OCI-LY7 (cell line): Measurements from ENCODE around the gene PLTP.

Experiments used
- EZH2phosphoT487 ChIP-seq: fragments of 200-600 bp; sonication (generic); IDR thresholded peaks from 2 replicates; pipeline ENCODE4 v1.6.1; 2018; ENCODE audit warnings: low read depth, borderline replicate concordance, mild to moderate bottlenecking, mixed run types, antibody characterized with exemption, low read length, moderate library complexity, mixed read lengths
- TF ChIP-seq, protein P1 (sequence below): fragments of 200-600 bp; sonication (generic); conservative IDR thresholded peaks from 2 replicates; pipeline ENCODE4 v1.5.1; 2014; ENCODE audit warnings: mild to moderate bottlenecking, antibody characterized with exemption, low read length, moderate library complexity, mixed read lengths

DNA sequence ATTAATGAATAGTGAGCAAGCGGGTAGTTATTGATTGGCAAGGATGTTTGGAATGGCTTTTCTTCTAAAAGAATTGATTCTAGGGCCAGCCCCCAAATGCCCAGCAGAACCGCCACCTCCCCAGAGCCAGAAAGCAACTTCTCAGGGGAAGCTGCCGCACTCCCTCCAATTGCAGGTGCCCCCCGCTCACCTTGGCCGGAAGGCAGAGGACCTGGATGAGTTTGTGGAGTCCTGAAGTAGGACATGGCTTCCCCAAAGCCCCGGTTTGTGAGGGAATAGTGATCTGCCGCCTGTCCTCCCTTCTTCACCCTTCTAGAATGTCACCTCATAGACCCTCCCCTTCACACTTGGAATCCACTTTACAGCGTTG lies 24.6 kb downstream of the PLTP start, which contains the start of gene SPATA25:
- TF ChIP-seq, protein P1, sequence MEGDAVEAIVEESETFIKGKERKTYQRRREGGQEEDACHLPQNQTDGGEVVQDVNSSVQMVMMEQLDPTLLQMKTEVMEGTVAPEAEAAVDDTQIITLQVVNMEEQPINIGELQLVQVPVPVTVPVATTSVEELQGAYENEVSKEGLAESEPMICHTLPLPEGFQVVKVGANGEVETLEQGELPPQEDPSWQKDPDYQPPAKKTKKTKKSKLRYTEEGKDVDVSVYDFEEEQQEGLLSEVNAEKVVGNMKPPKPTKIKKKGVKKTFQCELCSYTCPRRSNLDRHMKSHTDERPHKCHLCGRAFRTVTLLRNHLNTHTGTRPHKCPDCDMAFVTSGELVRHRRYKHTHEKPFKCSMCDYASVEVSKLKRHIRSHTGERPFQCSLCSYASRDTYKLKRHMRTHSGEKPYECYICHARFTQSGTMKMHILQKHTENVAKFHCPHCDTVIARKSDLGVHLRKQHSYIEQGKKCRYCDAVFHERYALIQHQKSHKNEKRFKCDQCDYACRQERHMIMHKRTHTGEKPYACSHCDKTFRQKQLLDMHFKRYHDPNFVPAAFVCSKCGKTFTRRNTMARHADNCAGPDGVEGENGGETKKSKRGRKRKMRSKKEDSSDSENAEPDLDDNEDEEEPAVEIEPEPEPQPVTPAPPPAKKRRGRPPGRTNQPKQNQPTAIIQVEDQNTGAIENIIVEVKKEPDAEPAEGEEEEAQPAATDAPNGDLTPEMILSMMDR, result no peak
- TF ChIP-seq EZH2phosphoT487, result no peak
